GM12878 (cell line): Measurements from ENCODE around the gene WNT9A. TPM values are rescaled to one million over a fixed set of nuclear protein-coding genes. Genes with fewer than 3 reads are reported as not detected.

ENCODE experiments used
- ATAC-seq: fragments of 200-7000 bp; cut with Tn5 transposase; 3 replicates; pipeline ENCODE4 v1.9.1; 2020; ENCODE audit warnings: mild to moderate bottlenecking, moderate library complexity
- BruUV-seq: library from RNA; stranded (reverse); fragments of 400-500 nt; replicated peaks from 2 replicates; lab custom pipeline; 2021; lab: Mats Ljungman, UMichigan
- CTCF ChIA-PET: fragments of 300-600 bp; sonication (Branson Sonifier 250); formaldehyde crosslinking; extraction: SDS; loops from one replicate; lab custom pipeline; 2021; ENCODE audit warnings: inconsistent platforms; lab: Yijun Ruan, JAX
- POLR2A ChIA-PET: fragments of 350-600 bp; formaldehyde crosslinking; extraction: SDS; loops from one replicate; lab custom pipeline; 2021; ENCODE audit warnings: inconsistent platforms; lab: Charles Lee
- RAD21 ChIA-PET: fragments of 300-600 bp; sonication (Branson Sonifier 250); formaldehyde crosslinking; loops from one replicate; lab custom pipeline; 2023; ENCODE audit warnings: antibody characterized with exemption; ENCODE audit not compliant: unreplicated experiment; lab: Charles Lee
- SMC1A ChIA-PET: fragments of 300-600 bp; sonication (Branson Sonifier 250); formaldehyde crosslinking; loops from one replicate; lab custom pipeline; 2023; ENCODE audit not compliant: unreplicated experiment, uncharacterized antibody; lab: Charles Lee
- DNase-seq: peaks from one replicate; pipeline ENCODE4 v3.0.0-alpha.2; 2011; ENCODE audit warnings: low read depth, low spot score
- FAIRE-seq: peaks from 3 replicates; lab custom pipeline; 2011; peaks lifted over from hg19 to GRCh38; lab: Jason Lieb, UNC
- H2AFZ ChIP-seq: 2 replicates; pipeline ENCODE4 v1.6.0; 2011; ENCODE audit warnings: low read depth, low read length, control low read depth; ENCODE audit not compliant: control insufficient read depth
- H3K27ac ChIP-seq: 2 replicates; pipeline ENCODE4 v1.5.1; 2011; ENCODE audit warnings: control low read depth; ENCODE audit not compliant: control insufficient read depth, insufficient read depth
- H3K27me3 ChIP-seq, 2 experiments: replicated peaks in 1 of 2; 2 replicates each; pipeline versions ENCODE4 v1.6.0 to v1.6.1; 2011; ENCODE audit warnings: low read length in 1 of 2; ENCODE audit not compliant: control insufficient read depth in 2 of 2, insufficient read depth in 2 of 2
- H3K36me3 ChIP-seq, 2 experiments: 2 replicates each; pipeline ENCODE4 v1.5.1; 2011; ENCODE audit warnings: low read length in 1 of 2; ENCODE audit not compliant: control insufficient read depth in 2 of 2, insufficient read depth in 2 of 2
- H3K4me1 ChIP-seq: 2 replicates; pipeline ENCODE4 v1.6.1; 2011; ENCODE audit warnings: mild to moderate bottlenecking, low read length, moderate library complexity, mixed read lengths; ENCODE audit not compliant: control insufficient read depth, insufficient read depth
- H3K4me2 ChIP-seq: 2 replicates; pipeline ENCODE4 v1.6.0; 2011; ENCODE audit warnings: control low read depth; ENCODE audit not compliant: control insufficient read depth, insufficient read depth
- H3K4me3 ChIP-seq: fragments of 200-600 bp; sonication (generic); 2 replicates; pipeline ENCODE4 v1.5.1; 2016
- H3K79me2 ChIP-seq: 2 replicates; pipeline ENCODE4 v1.6.0; 2011; ENCODE audit warnings: low read length; ENCODE audit not compliant: control insufficient read depth, insufficient read depth
- H3K9ac ChIP-seq: 2 replicates; pipeline ENCODE4 v1.8.0; 2011; ENCODE audit warnings: low read length, control low read depth, mixed read lengths; ENCODE audit not compliant: control insufficient read depth, insufficient read depth
- H3K9me3 ChIP-seq: replicated peaks from 3 replicates; pipeline ENCODE4 v1.5.1; 2011; ENCODE audit warnings: mild to moderate bottlenecking, low read length; ENCODE audit not compliant: control insufficient read depth, insufficient read depth
- H4K20me1 ChIP-seq: 2 replicates; pipeline ENCODE4 v1.6.0; 2011; ENCODE audit not compliant: control insufficient read depth, insufficient read depth
- ATF7 ChIP-seq: fragments of 450-650 bp; IDR thresholded peaks from 2 replicates; pipeline ENCODE4 v1.6.1; 2016; ENCODE audit warnings: low read depth, mild to moderate bottlenecking
- BHLHE40 ChIP-seq, 2 experiments: fragments of 450-650 bp in 1 of 2; IDR thresholded peaks; 2 replicates each; pipeline ENCODE4 v1.6.1; 2011 to 2017; ENCODE audit warnings: low read depth in 2 of 2, borderline replicate concordance in 1 of 2, improper control_type of control experiment in 1 of 2, low read length in 1 of 2, mild to moderate bottlenecking in 1 of 2
- CHD2 ChIP-seq: IDR thresholded peaks from 2 replicates; pipeline ENCODE4 v1.6.1; 2011; ENCODE audit warnings: low read depth, low read length, improper control_type of control experiment, borderline replicate concordance
- CREM ChIP-seq: IDR thresholded peaks from 2 replicates; pipeline ENCODE4 v1.6.1; 2014; ENCODE audit warnings: antibody characterized with exemption, low read depth
- EED ChIP-seq: sonication (generic); IDR thresholded peaks from 2 replicates; pipeline ENCODE4 v1.6.1; 2016; ENCODE audit warnings: antibody characterized with exemption, low read depth
- MAX ChIP-seq: IDR thresholded peaks from 2 replicates; pipeline ENCODE4 v1.6.1; 2012; ENCODE audit warnings: low read depth, low read length, improper control_type of control experiment
- PBX3 ChIP-seq: IDR thresholded peaks from 2 replicates; pipeline ENCODE4 v1.6.1; 2011; ENCODE audit warnings: mild to moderate bottlenecking, low read depth, low read length, moderate library complexity; ENCODE audit not compliant: insufficient replicate concordance
- PRDM15 ChIP-seq: fragments of 450-650 bp; formaldehyde crosslinking; IDR thresholded peaks from 2 replicates; pipeline ENCODE4 v1.4.0; 2020; ENCODE audit warnings: mild to moderate bottlenecking, moderate library complexity
- SMARCA5 ChIP-seq: fragments of 450-650 bp; IDR thresholded peaks from 2 replicates; pipeline ENCODE4 v1.6.1; 2017; ENCODE audit warnings: mild to moderate bottlenecking
- YBX1 ChIP-seq: fragments of 450-650 bp; IDR thresholded peaks from 2 replicates; pipeline ENCODE4 v1.6.1; 2016; ENCODE audit warnings: antibody characterized with exemption
- ZBTB11 ChIP-seq: fragments of 450-650 bp; formaldehyde crosslinking; IDR thresholded peaks from 2 replicates; pipeline ENCODE4 v1.5.0; 2022; ENCODE audit warnings: mild to moderate bottlenecking, missing genetic modification characterization
- WGBS: methylation state at CpG from one replicate; pipeline ENCODE4 v1.1.6; 2016; ENCODE audit warnings: low lambda C conversion rate; ENCODE audit not compliant: insufficient replicate concordance, insufficient coverage; ENCODE audit errors: missing lambda C conversion rate; 5-methylcytosine and 5-hydroxymethylcytosine counted together
- in situ Hi-C: fragments of 300-500 bp; cut with MboI; formaldehyde crosslinking; loops from 9 replicates; pipeline ENCODE4 v1.14.3; 2018; ENCODE audit warnings: mixed read lengths
- intact Hi-C: fragments of 100-400 bp; cut with micrococcal nuclease; formaldehyde crosslinking; loops from one replicate; pipeline ENCODE4 v1.14.2; 2022; ENCODE audit not compliant: unreplicated experiment
- polyA plus RNA-seq, 11 experiments: library from polyadenylated mRNA; depleted of rRNA in 4 of 11; unstranded in 6 of 11; stranded (reverse) in 5 of 11; fragments of >200 nt; fragmentation: Nextera tagmentation in 4 of 11; fragmentation: Illumina TruSeq in 1 of 11; extraction: Ambion mirVana in 4 of 11; extraction: Trizol in 1 of 11; gene quantifications; 1 replicate in 1 of 11; 2 replicates in 10 of 11; pipeline versions ENCODE4 v1.2.1 to v1.2.3, GENCODE V29; 2011 to 2016; ENCODE audit warnings: inconsistent platforms in 2 of 11, missing spikeins in 2 of 11, low read depth in 1 of 11
- total RNA-seq, 4 experiments: library from RNA; depleted of rRNA in 3 of 4; stranded (reverse); fragments of >200 nt in 3 of 4; fragmentation: Illumina TruSeq in 1 of 4; extraction: Trizol in 1 of 4; gene quantifications; 2 replicates each; pipeline versions ENCODE4 v1.2.1 to v1.2.3, GENCODE V29; 2013 to 2021

Gene WNT9A
- total and polyA plus RNA-seq, 10 of the 15 experiments (the other 5 are each of a cell fraction or from before 2014, with no cell fraction given) = not detected

GRCh38 chr1:227894831-227895451 lies 52.8 kb downstream of the WNT9A start:
- BruUV-seq = no TSS peak

More at GRCh38 chr1:227894831-227895451, 52.8 kb downstream of the WNT9A start:
- H3K9me3 ChIP-seq = no peaks in the 10 kb centered on the region
- no peaks in the 10 kb centered on the region for H3K4me1 ChIP-seq
- RAD21 ChIA-PET = no interaction called here
- TF ChIP-seq CHD2 (no peak), ZBTB11 (CRISPR knock-in tag) (no peak), ATF7 (no peak), CREM (no peak), SMARCA5 (no peak), YBX1 (no peak), BHLHE40 (IDR thresholded peaks at IDR 0.05; ENCODE audit: borderline replicate concordance in 1 of 2, low read depth in 2 of 2, low read length in 1 of 2) (no peak), PBX3 (no peak), MAX (no peak), EED (no peak), PRDM15 (CRISPR knock-in tag) (no peak)
- DNase-seq = no peak
- CTCF ChIA-PET = no interaction called here
- H3K4me2 ChIP-seq = no peak overlapping the region
- SMC1A ChIA-PET = no interaction called here
- WGBS = 22% methylated on average over 12 of the region's 12 CpGs
- no peak overlapping the region for H3K27ac ChIP-seq
- no peak overlapping the region for H3K4me3 ChIP-seq
- in situ Hi-C loops = no loop called here
- H4K20me1 ChIP-seq = no peaks in the 10 kb centered on the region
- no peak overlapping the region for H2AFZ ChIP-seq
- no peaks in the 10 kb centered on the region for H3K27me3 ChIP-seq
- H3K9ac ChIP-seq = no peak overlapping the region
- POLR2A ChIA-PET = no interaction called here
- ATAC-seq = no peak
- FAIRE-seq = no peak
- intact Hi-C loops = no loop called here
- no peaks in the 10 kb centered on the region for H3K36me3 ChIP-seq
- H3K79me2 ChIP-seq = no peaks in the 10 kb centered on the region
